K562 (cell line): ENCODE measurements around the gene CCM2. TPM values are rescaled to one million over a fixed set of nuclear protein-coding genes. Genes with fewer than 3 reads are reported as not detected.
A peak's percentile ranks its signal among the peaks of the same experiment; 100 is the strongest.

Source experiments
- BCOR ChIP-seq: fragments of 450-650 bp; IDR thresholded peaks from 2 replicates; pipeline ENCODE4 v1.6.1; 2016
- BRF1 ChIP-seq: IDR thresholded peaks from 3 replicates; pipeline ENCODE4 v1.6.1; 2011; ENCODE audit warnings: borderline replicate concordance, mild to moderate bottlenecking; ENCODE audit not compliant: insufficient read length; ENCODE audit errors: extremely low read depth
- CTCF ChIP-seq, 3 experiments: IDR thresholded peaks in 2 of 3; conservative IDR thresholded peaks in 1 of 3; 2 replicates each; pipeline ENCODE4 v1.5.1; 2011 to 2012; ENCODE audit warnings: low read length in 3 of 3, mild to moderate bottlenecking in 3 of 3, control low read depth in 2 of 3, improper control_type of control experiment in 1 of 3, inconsistent platforms in 1 of 3, low read depth in 1 of 3, mixed read lengths in 1 of 3, moderate library complexity in 1 of 3; ENCODE audit not compliant: insufficient read depth in 2 of 3
- JUND ChIP-seq, 2 experiments: IDR thresholded peaks; 2 replicates in 1 of 2; 3 replicates in 1 of 2; pipeline ENCODE4 v1.6.1; 2011; ENCODE audit warnings: borderline replicate concordance in 2 of 2, low read depth in 2 of 2, low read length in 2 of 2, improper control_type of control experiment in 1 of 2, missing biosample characterization in 1 of 2, missing genetic modification characterization in 1 of 2, missing genetic modification reagents in 1 of 2
- MCM2 ChIP-seq: fragments of 450-650 bp; IDR thresholded peaks from 2 replicates; pipeline ENCODE4 v1.6.1; 2017; ENCODE audit warnings: low read depth, mild to moderate bottlenecking
- MCM7 ChIP-seq, 2 experiments: fragments of 450-650 bp; IDR thresholded peaks; 2 replicates each; pipeline ENCODE4 v1.6.1; 2016 to 2018
- NR2C1 ChIP-seq, 2 experiments: fragments of 450-650 bp; IDR thresholded peaks; 2 replicates each; pipeline ENCODE4 v1.6.1; 2017; ENCODE audit warnings: mild to moderate bottlenecking in 2 of 2, antibody characterized with exemption in 1 of 2, inconsistent platforms in 1 of 2, missing compliant biosample characterization in 1 of 2, missing genetic modification characterization in 1 of 2
- PHTF2 ChIP-seq: fragments of 250-450 bp; sonication (Bioruptor Pico); IDR thresholded peaks from 2 replicates; pipeline ENCODE4 v1.5.0; 2021; ENCODE audit warnings: mild to moderate bottlenecking
- SPI1 ChIP-seq: IDR thresholded peaks from 2 replicates; pipeline ENCODE4 v1.6.1; 2011; ENCODE audit warnings: low read depth, low read length, control low read depth, borderline replicate concordance
- TBP ChIP-seq: optimal IDR thresholded peaks from 2 replicates; pipeline ENCODE3; 2011; ENCODE audit warnings: low read depth, low read length, improper control_type of control experiment
- YBX1 ChIP-seq: fragments of 450-650 bp; IDR thresholded peaks from 2 replicates; pipeline ENCODE4 v1.7.1; 2016; ENCODE audit warnings: mild to moderate bottlenecking
- ZBTB11 ChIP-seq, 3 experiments: fragments of 200-800 bp in 1 of 3; fragments of 250-450 bp in 1 of 3; fragments of 450-650 bp in 1 of 3; sonication (Bioruptor Pico) in 1 of 3; sonication (Bioruptor generic) in 1 of 3; formaldehyde crosslinking in 1 of 3; IDR thresholded peaks; 2 replicates each; pipeline versions ENCODE4 v1.6.1 to v1.8.0; 2016 to 2022; ENCODE audit warnings: mild to moderate bottlenecking in 2 of 3, missing genetic modification characterization in 2 of 3, missing compliant biosample characterization in 1 of 3, moderate library complexity in 1 of 3
- ZNF239 ChIP-seq: fragments of 250-450 bp; sonication (Bioruptor Pico); IDR thresholded peaks from 2 replicates; pipeline ENCODE4 v1.4.0; 2020; ENCODE audit warnings: mild to moderate bottlenecking
- ZNF263 ChIP-seq: sonication (generic); formaldehyde crosslinking; IDR thresholded peaks from 2 replicates; pipeline ENCODE4 v1.8.0; 2022; ENCODE audit warnings: mild to moderate bottlenecking, missing genetic modification reagents, borderline replicate concordance
- ZNF766 ChIP-seq: fragments of 200-800 bp; sonication (Bioruptor generic); conservative IDR thresholded peaks from 2 replicates; pipeline ENCODE4 v1.6.1; 2016; ENCODE audit warnings: missing genetic modification characterization, missing compliant biosample characterization
- polyA plus RNA-seq, 8 experiments: library from polyadenylated mRNA; depleted of rRNA in 4 of 8; stranded (reverse) in 5 of 8; unstranded in 3 of 8; fragments of >200 nt; fragmentation: Nextera tagmentation in 2 of 8; fragmentation: Illumina TruSeq in 1 of 8; extraction: Ambion mirVana in 2 of 8; extraction: Trizol in 1 of 8; gene quantifications; 2 replicates each; pipeline versions ENCODE4 v1.2.1 to v1.2.3, GENCODE V29; 2011 to 2014; ENCODE audit warnings: inconsistent platforms in 1 of 8, missing spikeins in 1 of 8
- total RNA-seq, 7 experiments: library from RNA; depleted of rRNA in 6 of 7; stranded (reverse); fragments of >200 nt in 6 of 7; fragmentation: Illumina TruSeq in 2 of 7; extraction: Trizol in 2 of 7; gene quantifications; 2 replicates each; pipeline versions ENCODE4 v1.2.1 to v1.2.3, GENCODE V29; 2011 to 2021; ENCODE audit warnings: low replicate concordance in 1 of 7
- TF ChIP-seq, protein P1 (sequence below): sonication (generic); formaldehyde crosslinking; IDR thresholded peaks from 2 replicates; pipeline ENCODE4 v1.9.0; 2022; ENCODE audit warnings: mild to moderate bottlenecking, missing genetic modification reagents
- TF ChIP-seq, protein P2 (sequence below): sonication (generic); formaldehyde crosslinking; IDR thresholded peaks from 2 replicates; pipeline ENCODE4 v1.8.0; 2023; ENCODE audit warnings: mild to moderate bottlenecking, missing genetic modification reagents

CCM2 gene
- total and polyA plus RNA-seq, 9 of the 15 experiments (the other 6 are each of a cell fraction or from before 2014, with no cell fraction given): 0.41 to 38.6 (median 25.9) TPM

DNA sequence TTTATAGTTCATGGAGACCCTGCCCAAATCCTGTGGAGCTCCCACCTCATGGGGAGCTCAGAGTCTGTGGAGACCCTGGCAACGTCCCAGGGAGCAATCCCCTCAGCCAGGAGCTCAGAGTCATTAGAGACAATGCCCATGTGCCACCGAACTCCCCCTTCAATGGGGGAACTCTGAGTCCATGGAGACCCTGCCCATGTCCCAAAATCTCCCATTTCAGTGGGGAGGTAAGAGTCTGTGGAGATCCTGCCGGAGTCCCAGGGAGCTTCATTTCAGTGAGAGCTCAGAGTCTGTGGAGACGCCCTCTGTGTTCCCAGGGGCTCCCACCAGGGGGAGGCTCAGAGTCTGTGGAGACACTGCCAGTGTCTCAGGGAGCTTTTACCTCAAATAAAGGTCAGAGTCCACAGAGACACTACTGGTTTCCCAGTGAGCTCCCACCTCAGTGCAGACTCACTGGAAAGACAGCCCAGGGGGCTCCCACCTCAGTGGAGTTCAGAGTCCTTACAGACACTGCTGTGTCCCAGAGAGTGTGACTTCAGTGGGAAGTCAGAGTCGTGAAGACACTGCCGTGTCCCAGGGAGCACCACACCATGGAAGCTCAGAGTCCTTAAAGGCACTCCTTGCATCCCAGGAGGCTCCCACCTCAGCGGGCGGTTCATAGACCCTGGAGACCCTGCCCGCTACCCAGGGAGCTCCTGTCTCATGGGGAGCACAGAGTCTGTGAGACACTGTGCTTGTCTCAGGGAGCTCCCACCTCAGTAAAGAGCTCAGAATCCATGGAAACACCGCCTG is 26.2 kb upstream of the CCM2 start (continued):
- TF ChIP-seq ZBTB11 (CRISPR knock-in tag; IDR thresholded peaks at IDR 0.05) (no peak), ZNF766 (CRISPR knock-in tag) (no peak), ZNF263 (CRISPR knock-in tag) (peak; percentile 84), BCOR (no peak), CTCF (IDR thresholded peaks at IDR 0.05 in 2 of 3, conservative IDR thresholded peaks at IDR 0.05 in 1 of 3; ENCODE audit: insufficient read depth in 2 of 3, low read depth in 1 of 3, low read length in 3 of 3) (peak; percentile 85 to 96 (median 94)), MCM2 (no peak), YBX1 (no peak), BRF1 (no peak), PHTF2 (CRISPR knock-in tag) (no peak), JUND (IDR thresholded peaks at IDR 0.05; ENCODE audit: borderline replicate concordance, low read depth, low read length) (peak; percentile 53; the same call in 1 of the 2 replicates), JUND (tag; IDR thresholded peaks at IDR 0.05; ENCODE audit: borderline replicate concordance, low read depth, low read length) (no peak; the same call in 2 of the 3 replicates), MCM7 (IDR thresholded peaks at IDR 0.05) (no peak), TBP (peak; percentile 10), NR2C1 (IDR thresholded peaks at IDR 0.05) (peak; percentile 26; the same call in 1 of the 2 replicates), NR2C1 (tag; IDR thresholded peaks at IDR 0.05) (no peak), ZNF239 (CRISPR knock-in tag) (no peak), SPI1 (no peak)
- TF ChIP-seq, protein P1, sequence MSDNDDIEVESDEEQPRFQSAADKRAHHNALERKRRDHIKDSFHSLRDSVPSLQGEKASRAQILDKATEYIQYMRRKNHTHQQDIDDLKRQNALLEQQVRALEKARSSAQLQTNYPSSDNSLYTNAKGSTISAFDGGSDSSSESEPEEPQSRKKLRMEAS (CRISPR knock-in tag): no peak
- TF ChIP-seq, protein P2, sequence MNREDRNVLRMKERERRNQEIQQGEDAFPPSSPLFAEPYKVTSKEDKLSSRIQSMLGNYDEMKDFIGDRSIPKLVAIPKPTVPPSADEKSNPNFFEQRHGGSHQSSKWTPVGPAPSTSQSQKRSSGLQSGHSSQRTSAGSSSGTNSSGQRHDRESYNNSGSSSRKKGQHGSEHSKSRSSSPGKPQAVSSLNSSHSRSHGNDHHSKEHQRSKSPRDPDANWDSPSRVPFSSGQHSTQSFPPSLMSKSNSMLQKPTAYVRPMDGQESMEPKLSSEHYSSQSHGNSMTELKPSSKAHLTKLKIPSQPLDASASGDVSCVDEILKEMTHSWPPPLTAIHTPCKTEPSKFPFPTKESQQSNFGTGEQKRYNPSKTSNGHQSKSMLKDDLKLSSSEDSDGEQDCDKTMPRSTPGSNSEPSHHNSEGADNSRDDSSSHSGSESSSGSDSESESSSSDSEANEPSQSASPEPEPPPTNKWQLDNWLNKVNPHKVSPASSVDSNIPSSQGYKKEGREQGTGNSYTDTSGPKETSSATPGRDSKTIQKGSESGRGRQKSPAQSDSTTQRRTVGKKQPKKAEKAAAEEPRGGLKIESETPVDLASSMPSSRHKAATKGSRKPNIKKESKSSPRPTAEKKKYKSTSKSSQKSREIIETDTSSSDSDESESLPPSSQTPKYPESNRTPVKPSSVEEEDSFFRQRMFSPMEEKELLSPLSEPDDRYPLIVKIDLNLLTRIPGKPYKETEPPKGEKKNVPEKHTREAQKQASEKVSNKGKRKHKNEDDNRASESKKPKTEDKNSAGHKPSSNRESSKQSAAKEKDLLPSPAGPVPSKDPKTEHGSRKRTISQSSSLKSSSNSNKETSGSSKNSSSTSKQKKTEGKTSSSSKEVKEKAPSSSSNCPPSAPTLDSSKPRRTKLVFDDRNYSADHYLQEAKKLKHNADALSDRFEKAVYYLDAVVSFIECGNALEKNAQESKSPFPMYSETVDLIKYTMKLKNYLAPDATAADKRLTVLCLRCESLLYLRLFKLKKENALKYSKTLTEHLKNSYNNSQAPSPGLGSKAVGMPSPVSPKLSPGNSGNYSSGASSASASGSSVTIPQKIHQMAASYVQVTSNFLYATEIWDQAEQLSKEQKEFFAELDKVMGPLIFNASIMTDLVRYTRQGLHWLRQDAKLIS (CRISPR knock-in tag): no peak
